Measurements from ENCODE around the gene NUDT1.

- TF ChIP-seq EP300 (IDR thresholded peaks at IDR 0.05; ENCODE audit: low read depth), result no peak
- no peak for TF ChIP-seq CTCF (IDR thresholded peaks at IDR 0.05)
- TF ChIP-seq POLR2A (IDR thresholded peaks at IDR 0.05), result no peak
These were observed 16.8 kb downstream of the NUDT1 start for GRCh38 chr7:2258661-2259365.

All from transverse colon (tissue), 3 donors.